Measurements from ENCODE around the gene NBEAL2. TPM values are rescaled to one million over a fixed set of nuclear protein-coding genes. Genes with fewer than 3 reads are reported as not detected.
A peak's percentile ranks its signal among the peaks of the same experiment; 100 is the strongest.

The NBEAL2 gene
- total RNA-seq, 4 donors from 2014 or later, result 317 to 865 (median 347) TPM

GRCh38 chr3:47001731-47002170 lies 22.3 kb downstream of the NBEAL2 start:
- Histone ChIP-seq H3K4me3 (no peak overlapping the region), H3K36me3 (peaks cover 90% of the 10 kb centered on the region), H3K27ac (no peak overlapping the region), H3K4me1 (no peaks in the 10 kb centered on the region), H3K9me3 (no peaks in the 10 kb centered on the region), H3K27me3 (no peaks in the 10 kb centered on the region)
- no peak for TF ChIP-seq POLR2A (IDR thresholded peaks at IDR 0.05)
- TF ChIP-seq POLR2AphosphoS5 (IDR thresholded peaks at IDR 0.05), result no peak
- no peak for TF ChIP-seq EP300 (IDR thresholded peaks at IDR 0.05)
- TF ChIP-seq CTCF (IDR thresholded peaks at IDR 0.05), result no peak
- 67% methylated on average over 3 of the region's 16 CpGs for WGBS
- peak in 1 of 2 donors; percentile 52 for DNase-seq (ENCODE audit: low spot score in 2 of 2)

GRCh38 chr3:47002171-47003055 lies 22.9 kb downstream of the NBEAL2 start:
- H3K27me3 ChIP-seq, result no peaks in the 10 kb centered on the region
- H3K4me1 ChIP-seq, result no peaks in the 10 kb centered on the region
- peak in 1 of 2 donors; percentile 67 for DNase-seq (ENCODE audit: low spot score in 2 of 2)
- peaks cover 94% of the 10 kb centered on the region for H3K36me3 ChIP-seq
- no peak overlapping the region for H3K4me3 ChIP-seq
- H3K27ac ChIP-seq, result no peak overlapping the region
- WGBS, result 67% methylated on average over 10 of the region's 35 CpGs
- TF ChIP-seq POLR2A (IDR thresholded peaks at IDR 0.05), result no peak
- no peak for TF ChIP-seq POLR2AphosphoS5 (IDR thresholded peaks at IDR 0.05)
- no peak for TF ChIP-seq EP300 (IDR thresholded peaks at IDR 0.05)
- H3K9me3 ChIP-seq, result no peaks in the 10 kb centered on the region

- Histone ChIP-seq H3K36me3 (peaks cover 99% of the 10 kb centered on the region), H3K27me3 (no peaks in the 10 kb centered on the region), H3K27ac (no peak overlapping the region), H3K4me1 (no peaks in the 10 kb centered on the region), H3K4me3 (no peak overlapping the region), H3K9me3 (no peaks in the 10 kb centered on the region)
- WGBS, result 93% methylated on average over 5 of the region's 10 CpGs
- no peak for TF ChIP-seq POLR2AphosphoS5 (IDR thresholded peaks at IDR 0.05)
- DNase-seq (ENCODE audit: low spot score in 2 of 2), result no peak
Measured at GRCh38 chr3:47003056-47003410, 23.6 kb downstream of the NBEAL2 start.

- Histone ChIP-seq H3K4me3 (no peak overlapping the region), H3K9me3 (no peaks in the 10 kb centered on the region)
- 96% methylated on average over 22 of the region's 27 CpGs for WGBS
Measured at GRCh38 chr3:47003461-47004368, 24.2 kb downstream of the NBEAL2 start.

GRCh38 chr3:47004369-47005211 lies 25.1 kb downstream of the NBEAL2 start:
- peaks cover 88% of the 10 kb centered on the region for H3K36me3 ChIP-seq
- no peak overlapping the region for H3K27ac ChIP-seq
- no peak overlapping the region for H3K4me3 ChIP-seq
- no peaks in the 10 kb centered on the region for H3K27me3 ChIP-seq
- WGBS, result 91% methylated on average over 14 of the region's 17 CpGs
- TF ChIP-seq CTCF (IDR thresholded peaks at IDR 0.05) (no peak), EP300 (IDR thresholded peaks at IDR 0.05) (no peak), POLR2A (IDR thresholded peaks at IDR 0.05) (no peak), POLR2AphosphoS5 (IDR thresholded peaks at IDR 0.05) (no peak)
- H3K4me1 ChIP-seq, result peaks cover 11% of the 10 kb centered on the region
- DNase-seq (ENCODE audit: low spot score in 2 of 2), result peak; percentile 61 to 73
- no peaks in the 10 kb centered on the region for H3K9me3 ChIP-seq

More at GRCh38 chr3:47003461-47004368, 24.2 kb downstream of the NBEAL2 start:
- DNase-seq (ENCODE audit: low spot score in 2 of 2), result peak; percentile 59 to 81
- H3K27ac ChIP-seq, result no peak overlapping the region
- no peaks in the 10 kb centered on the region for H3K27me3 ChIP-seq
- peaks cover 2% of the 10 kb centered on the region for H3K4me1 ChIP-seq
- TF ChIP-seq CTCF (IDR thresholded peaks at IDR 0.05), result no peak
- TF ChIP-seq POLR2A (IDR thresholded peaks at IDR 0.05), result no peak
- no peak for TF ChIP-seq POLR2AphosphoS5 (IDR thresholded peaks at IDR 0.05)
- TF ChIP-seq EP300 (IDR thresholded peaks at IDR 0.05), result no peak
- peaks cover 97% of the 10 kb centered on the region for H3K36me3 ChIP-seq
